Stomach (tissue), 4 donors: ENCODE results near the gene KRTAP4-11.

ENCODE experiments used
- CTCF ChIP-seq, 7 experiments: fragments of 450-650 bp in 4 of 7; fragments of 200-600 bp in 3 of 7; sonication (generic) in 3 of 7; IDR thresholded peaks; one replicate each; pipeline ENCODE4 v1.5.1; 2016 to 2019; ENCODE audit warnings: antibody characterized with exemption in 7 of 7, control low read depth in 2 of 7, mild to moderate bottlenecking in 1 of 7
- EP300 ChIP-seq: sonication (generic); formaldehyde crosslinking; IDR thresholded peaks from one replicate; pipeline ENCODE4 v1.6.1; 2017; ENCODE audit warnings: antibody characterized with exemption
- POLR2A ChIP-seq, 4 donors: fragments of 450-650 bp; IDR thresholded peaks; one replicate each; pipeline ENCODE4 v1.6.1; 2016; ENCODE audit warnings: antibody characterized with exemption in 4 of 4, control low read depth in 2 of 4, mild to moderate bottlenecking in 1 of 4, moderate library complexity in 1 of 4
- POLR2AphosphoS5 ChIP-seq, 3 donors: sonication (generic); formaldehyde crosslinking; IDR thresholded peaks; one replicate each; pipeline ENCODE4 v1.6.1; 2016; ENCODE audit warnings: antibody characterized with exemption in 3 of 3

GRCh38 chr17:41125064-41125463, 6.9 kb upstream of the KRTAP4-11 start:
- TF ChIP-seq CTCF (IDR thresholded peaks at IDR 0.05) (no peak), POLR2A (IDR thresholded peaks at IDR 0.05) (no peak), POLR2AphosphoS5 (IDR thresholded peaks at IDR 0.05) (no peak), EP300 (no peak)
